Caki2 (cell line): ENCODE results near the gene KIRREL3. TPM values are rescaled to one million over a fixed set of nuclear protein-coding genes. Genes with fewer than 3 reads are reported as not detected.

Source experiments
- DNase-seq: peaks from one replicate; pipeline ENCODE4 v3.0.0-alpha.2; 2015; ENCODE audit warnings: low read depth
- in situ Hi-C: cut with HindIII; loops from 2 replicates; pipeline ENCODE4 v1.10.0; 2016; ENCODE audit warnings: low sequenced_read_pairs, low pct_unique_long_range_greater_than_20kb, mixed read lengths
- total RNA-seq: library from RNA; depleted of rRNA; stranded (reverse); fragments of >200 nt; shearing (Covaris generic); gene quantifications from 2 replicates; pipeline ENCODE4 v1.2.3, GENCODE V29; 2014; ENCODE audit warnings: low replicate concordance

Gene KIRREL3
- total RNA-seq, 1 experiment from 2014 or later = 6.4 TPM

DNA sequence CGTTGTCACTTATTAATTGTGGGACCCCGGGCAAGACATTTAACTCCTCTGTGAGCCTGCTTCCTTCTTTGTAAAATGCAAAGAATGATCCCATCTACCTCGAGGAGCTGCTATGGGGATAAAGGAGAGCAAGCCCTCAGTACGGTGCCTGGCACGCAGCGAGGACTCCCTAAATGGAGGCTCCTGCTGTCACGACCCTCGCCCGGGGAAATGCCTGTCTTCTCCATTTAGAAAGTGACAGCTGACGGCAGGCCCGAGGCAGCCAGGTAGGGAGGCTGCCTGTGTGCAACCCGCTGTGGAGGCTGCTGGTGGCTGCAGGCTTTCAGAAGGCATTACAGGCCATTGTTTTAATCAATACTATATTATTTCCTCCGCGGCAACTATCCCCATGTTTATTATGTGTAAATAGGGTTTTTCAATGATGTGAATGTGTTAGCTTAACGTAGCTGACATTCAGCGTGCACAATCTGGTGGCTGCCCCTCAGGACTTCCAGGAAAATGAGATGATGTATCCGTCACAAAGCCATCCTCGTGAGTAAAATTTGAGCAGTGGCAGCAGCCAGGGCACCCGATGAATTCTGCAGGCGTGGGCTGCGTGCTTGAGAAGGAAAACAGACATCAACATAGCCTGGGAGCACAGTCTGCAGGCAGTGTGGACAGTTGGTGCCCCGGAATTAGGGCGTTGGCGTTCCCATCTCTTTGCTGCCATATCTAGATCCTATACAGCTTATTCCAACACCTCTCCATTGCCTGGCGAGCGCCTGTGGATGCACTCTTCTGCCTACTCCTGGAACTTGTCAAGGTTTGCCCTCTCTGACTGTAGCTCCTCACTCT lies 416.8 kb downstream of the KIRREL3 start:
- in situ Hi-C loops = no loop called here
- no peak for DNase-seq

DNA sequence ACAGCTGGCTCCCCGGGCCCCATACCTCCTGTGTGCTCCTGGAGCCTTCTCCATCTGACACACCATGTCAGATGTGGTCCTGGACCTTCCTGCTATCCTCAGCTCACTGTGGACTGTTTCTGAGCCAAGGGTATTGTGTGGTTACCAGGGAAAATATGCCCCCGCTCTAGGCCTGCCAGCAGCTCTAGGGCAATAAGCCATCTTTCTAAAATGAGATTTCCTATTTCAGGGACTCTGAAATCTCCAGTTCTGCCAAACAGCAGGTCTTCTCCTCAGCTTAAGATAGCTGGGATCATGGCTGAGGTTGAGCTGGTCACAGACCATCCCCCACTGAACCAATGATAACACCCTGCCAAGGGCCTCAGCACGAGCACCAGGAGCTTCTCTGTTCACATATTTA lies 417.5 kb downstream of the KIRREL3 start:
- no peak for DNase-seq
- in situ Hi-C loops = no loop called here

DNA sequence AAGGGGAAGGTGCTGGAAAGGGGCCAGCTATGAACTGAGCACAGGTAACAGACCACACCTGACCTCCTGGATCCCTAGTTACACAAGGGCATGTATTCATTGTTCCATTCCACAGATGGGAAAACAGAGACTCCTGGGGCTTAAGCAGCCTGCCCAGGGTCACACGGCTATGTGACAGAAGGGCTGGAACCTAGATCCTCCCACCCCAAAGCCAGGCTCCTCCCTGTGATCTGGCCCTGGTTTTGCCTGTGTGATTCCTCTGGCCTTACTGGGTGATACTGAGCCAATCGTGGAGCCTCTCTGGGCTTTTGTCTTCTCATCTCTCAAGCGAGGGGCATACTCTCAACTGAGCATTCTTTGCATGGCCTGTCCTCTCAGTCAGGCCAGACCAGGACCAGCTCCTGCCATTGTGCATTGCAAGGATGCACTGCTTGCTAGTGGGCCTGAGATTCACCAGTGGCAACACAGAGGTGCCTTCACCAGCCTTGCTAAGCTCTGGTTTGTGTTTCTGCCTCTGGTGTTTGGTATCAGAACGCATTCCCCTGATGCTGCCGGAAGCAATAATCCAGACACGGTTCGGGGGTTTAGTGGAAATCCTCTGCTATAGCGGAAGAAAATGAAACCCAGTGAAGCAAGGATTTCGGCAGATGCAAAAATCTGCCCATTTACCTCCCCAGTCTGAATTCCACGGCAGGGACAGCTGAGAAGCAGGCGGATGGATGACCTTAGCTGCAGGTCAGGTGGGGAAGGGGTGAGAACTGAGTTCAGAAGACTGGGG lies 418.5 kb downstream of the KIRREL3 start:
- in situ Hi-C loops = no loop called here
- no peak for DNase-seq

DNA sequence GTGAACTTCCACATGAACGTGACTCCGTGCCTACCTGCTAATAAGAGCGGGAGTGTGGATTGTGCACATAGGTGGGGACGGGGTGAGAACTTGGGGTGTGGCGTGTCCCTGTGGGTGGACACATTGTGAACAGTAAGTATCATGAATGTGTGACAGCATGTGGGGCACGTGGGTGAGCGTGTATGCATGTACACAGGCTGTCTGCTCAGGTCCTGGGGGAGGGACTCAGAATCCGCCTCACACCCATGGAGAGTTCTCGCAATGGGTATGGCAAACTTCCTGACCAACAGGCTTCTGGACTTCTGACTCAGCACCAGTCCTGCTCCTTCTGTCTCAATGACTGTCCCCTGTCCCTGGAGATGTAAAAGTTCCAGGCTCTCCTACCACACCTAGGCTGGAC lies 422.1 kb downstream of the KIRREL3 start:
- no peak for DNase-seq
- in situ Hi-C loops = no loop called here

- DNase-seq = no peak
- in situ Hi-C loops = no loop called here
Measured at GRCh38 chr11:126578021-126578420, 422.5 kb downstream of the KIRREL3 start.

DNA sequence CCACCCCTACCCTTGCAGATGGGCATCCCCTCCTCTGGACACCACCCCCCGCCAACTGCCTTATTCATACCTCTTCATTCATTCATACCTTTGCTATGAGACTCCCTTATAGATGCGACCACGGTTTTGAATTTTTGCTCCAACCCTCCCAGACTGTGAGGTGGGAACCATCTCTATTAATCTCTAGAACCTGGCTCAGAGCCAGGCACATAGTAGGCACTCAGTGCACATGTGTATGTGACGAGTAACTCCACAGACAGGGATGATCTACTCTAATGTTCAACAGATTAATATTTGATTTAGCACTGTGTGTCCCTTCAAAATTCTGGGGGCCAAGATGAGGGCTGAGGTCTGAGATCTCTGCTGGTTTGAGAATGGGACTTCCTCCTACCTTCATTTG lies 424.7 kb downstream of the KIRREL3 start:
- DNase-seq = no peak
- in situ Hi-C loops = no loop called here

GRCh38 chr11:126573325-126573978 lies 427.1 kb downstream of the KIRREL3 start:
- in situ Hi-C loops = no loop called here
- DNase-seq = no peak

- in situ Hi-C loops = no loop called here
- no peak for DNase-seq
Measured at GRCh38 chr11:126570489-126570888, 430.1 kb downstream of the KIRREL3 start.

- no peak for DNase-seq
- in situ Hi-C loops = no loop called here
Measured at GRCh38 chr11:126567419-126567818, 433.2 kb downstream of the KIRREL3 start.

DNA sequence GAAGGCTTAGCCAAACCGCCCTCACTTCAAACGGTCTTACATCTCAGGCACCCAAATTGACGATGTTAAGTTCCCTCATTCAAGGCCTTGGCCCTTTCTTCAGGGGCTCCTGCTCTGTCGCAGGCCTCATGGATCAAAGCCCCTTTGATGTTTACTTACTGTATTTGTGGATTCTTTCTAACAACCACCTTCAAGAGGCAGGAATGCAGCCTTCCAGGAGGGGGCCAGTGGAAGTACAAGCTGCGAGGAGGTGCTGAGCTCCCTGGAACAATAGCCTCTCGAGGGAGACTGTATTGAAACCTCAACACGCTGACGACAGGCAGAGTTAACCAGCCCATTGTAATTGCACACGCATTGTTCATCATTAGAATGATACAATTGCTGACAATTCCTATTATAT lies 436.0 kb downstream of the KIRREL3 start:
- no peak for DNase-seq
- in situ Hi-C loops = no loop called here

- DNase-seq = peak; percentile 6
- in situ Hi-C loops = no loop called here
Measured at GRCh38 chr11:126561327-126561893, 439.2 kb downstream of the KIRREL3 start.

GRCh38 chr11:126560221-126560620 lies 440.3 kb downstream of the KIRREL3 start:
- DNase-seq = no peak
- in situ Hi-C loops = no loop called here

- in situ Hi-C loops = no loop called here
- DNase-seq = no peak
Measured at GRCh38 chr11:126548581-126549550, 451.7 kb downstream of the KIRREL3 start.

- no peak for DNase-seq
- in situ Hi-C loops = no loop called here
Measured at GRCh38 chr11:126547691-126548090, 452.9 kb downstream of the KIRREL3 start.

GRCh38 chr11:126547161-126547560 lies 453.4 kb downstream of the KIRREL3 start:
- in situ Hi-C loops = no loop called here
- DNase-seq = no peak

GRCh38 chr11:126546694-126547093 lies 453.9 kb downstream of the KIRREL3 start:
- in situ Hi-C loops = no loop called here
- DNase-seq = no peak

- in situ Hi-C loops = no loop called here
- DNase-seq = no peak
Measured at GRCh38 chr11:126546191-126546590, 454.4 kb downstream of the KIRREL3 start.

- no peak for DNase-seq
- in situ Hi-C loops = no loop called here
Measured at GRCh38 chr11:126545057-126545555, 455.5 kb downstream of the KIRREL3 start.
